Measurements from ENCODE around the gene CLSTN1. TPM values are rescaled to one million over a fixed set of nuclear protein-coding genes. Genes with fewer than 3 reads are reported as not detected.

CLSTN1 gene
- total and polyA plus RNA-seq, 2 of the 8 experiments (the other 6 are each of a cell fraction or from before 2014, with no cell fraction given) = 34.2 to 97.4 TPM

DNA sequence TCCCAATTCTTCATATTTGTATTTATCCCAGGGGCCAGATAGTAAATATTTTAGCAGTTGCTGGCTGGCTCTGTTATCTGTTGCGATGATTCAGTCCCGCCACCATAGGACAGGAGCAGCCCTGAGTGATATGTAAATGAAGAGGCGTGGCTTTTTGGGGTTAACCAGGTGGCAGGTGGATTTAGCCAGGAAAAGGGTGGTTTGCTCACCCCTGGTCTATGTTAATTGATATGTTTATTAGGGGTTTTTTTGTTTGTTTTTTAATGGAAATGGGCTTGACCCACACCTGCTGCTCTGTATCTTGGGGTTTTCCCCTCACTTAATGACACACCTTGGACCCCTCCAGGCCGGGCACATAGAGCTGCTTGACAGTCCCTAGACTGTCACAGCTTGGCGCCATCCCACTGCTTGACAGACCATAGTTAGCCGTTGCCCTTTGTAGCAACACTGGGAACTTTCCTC, 109.5 kb downstream of the CLSTN1 start (continued):
- peak; percentile 68; the same call in 1 of the 2 replicates for TF ChIP-seq POLR2AphosphoS5 (IDR thresholded peaks at IDR 0.05; ENCODE audit: low read depth, low read length)
- peak; percentile 58 for TF ChIP-seq JUND (IDR thresholded peaks at IDR 0.05; ENCODE audit: low read length)
- no peak for TF ChIP-seq USF2 (IDR thresholded peaks at IDR 0.05; ENCODE audit: low read length)
- peak; percentile 92 for TF ChIP-seq SIN3A (conservative IDR thresholded peaks at IDR 0.05 in 1 of 2, IDR thresholded peaks at IDR 0.05 in 1 of 2; ENCODE audit: low read depth in 1 of 2, low read length in 2 of 2)
- TF ChIP-seq EP300 (IDR thresholded peaks at IDR 0.05; ENCODE audit: borderline replicate concordance in 1 of 2, low read depth in 2 of 2, low read length in 2 of 2) = peak in 1 of 2 experiments; percentile 95; a peak in 1 of 3 replicates
- TF ChIP-seq, protein P1, sequence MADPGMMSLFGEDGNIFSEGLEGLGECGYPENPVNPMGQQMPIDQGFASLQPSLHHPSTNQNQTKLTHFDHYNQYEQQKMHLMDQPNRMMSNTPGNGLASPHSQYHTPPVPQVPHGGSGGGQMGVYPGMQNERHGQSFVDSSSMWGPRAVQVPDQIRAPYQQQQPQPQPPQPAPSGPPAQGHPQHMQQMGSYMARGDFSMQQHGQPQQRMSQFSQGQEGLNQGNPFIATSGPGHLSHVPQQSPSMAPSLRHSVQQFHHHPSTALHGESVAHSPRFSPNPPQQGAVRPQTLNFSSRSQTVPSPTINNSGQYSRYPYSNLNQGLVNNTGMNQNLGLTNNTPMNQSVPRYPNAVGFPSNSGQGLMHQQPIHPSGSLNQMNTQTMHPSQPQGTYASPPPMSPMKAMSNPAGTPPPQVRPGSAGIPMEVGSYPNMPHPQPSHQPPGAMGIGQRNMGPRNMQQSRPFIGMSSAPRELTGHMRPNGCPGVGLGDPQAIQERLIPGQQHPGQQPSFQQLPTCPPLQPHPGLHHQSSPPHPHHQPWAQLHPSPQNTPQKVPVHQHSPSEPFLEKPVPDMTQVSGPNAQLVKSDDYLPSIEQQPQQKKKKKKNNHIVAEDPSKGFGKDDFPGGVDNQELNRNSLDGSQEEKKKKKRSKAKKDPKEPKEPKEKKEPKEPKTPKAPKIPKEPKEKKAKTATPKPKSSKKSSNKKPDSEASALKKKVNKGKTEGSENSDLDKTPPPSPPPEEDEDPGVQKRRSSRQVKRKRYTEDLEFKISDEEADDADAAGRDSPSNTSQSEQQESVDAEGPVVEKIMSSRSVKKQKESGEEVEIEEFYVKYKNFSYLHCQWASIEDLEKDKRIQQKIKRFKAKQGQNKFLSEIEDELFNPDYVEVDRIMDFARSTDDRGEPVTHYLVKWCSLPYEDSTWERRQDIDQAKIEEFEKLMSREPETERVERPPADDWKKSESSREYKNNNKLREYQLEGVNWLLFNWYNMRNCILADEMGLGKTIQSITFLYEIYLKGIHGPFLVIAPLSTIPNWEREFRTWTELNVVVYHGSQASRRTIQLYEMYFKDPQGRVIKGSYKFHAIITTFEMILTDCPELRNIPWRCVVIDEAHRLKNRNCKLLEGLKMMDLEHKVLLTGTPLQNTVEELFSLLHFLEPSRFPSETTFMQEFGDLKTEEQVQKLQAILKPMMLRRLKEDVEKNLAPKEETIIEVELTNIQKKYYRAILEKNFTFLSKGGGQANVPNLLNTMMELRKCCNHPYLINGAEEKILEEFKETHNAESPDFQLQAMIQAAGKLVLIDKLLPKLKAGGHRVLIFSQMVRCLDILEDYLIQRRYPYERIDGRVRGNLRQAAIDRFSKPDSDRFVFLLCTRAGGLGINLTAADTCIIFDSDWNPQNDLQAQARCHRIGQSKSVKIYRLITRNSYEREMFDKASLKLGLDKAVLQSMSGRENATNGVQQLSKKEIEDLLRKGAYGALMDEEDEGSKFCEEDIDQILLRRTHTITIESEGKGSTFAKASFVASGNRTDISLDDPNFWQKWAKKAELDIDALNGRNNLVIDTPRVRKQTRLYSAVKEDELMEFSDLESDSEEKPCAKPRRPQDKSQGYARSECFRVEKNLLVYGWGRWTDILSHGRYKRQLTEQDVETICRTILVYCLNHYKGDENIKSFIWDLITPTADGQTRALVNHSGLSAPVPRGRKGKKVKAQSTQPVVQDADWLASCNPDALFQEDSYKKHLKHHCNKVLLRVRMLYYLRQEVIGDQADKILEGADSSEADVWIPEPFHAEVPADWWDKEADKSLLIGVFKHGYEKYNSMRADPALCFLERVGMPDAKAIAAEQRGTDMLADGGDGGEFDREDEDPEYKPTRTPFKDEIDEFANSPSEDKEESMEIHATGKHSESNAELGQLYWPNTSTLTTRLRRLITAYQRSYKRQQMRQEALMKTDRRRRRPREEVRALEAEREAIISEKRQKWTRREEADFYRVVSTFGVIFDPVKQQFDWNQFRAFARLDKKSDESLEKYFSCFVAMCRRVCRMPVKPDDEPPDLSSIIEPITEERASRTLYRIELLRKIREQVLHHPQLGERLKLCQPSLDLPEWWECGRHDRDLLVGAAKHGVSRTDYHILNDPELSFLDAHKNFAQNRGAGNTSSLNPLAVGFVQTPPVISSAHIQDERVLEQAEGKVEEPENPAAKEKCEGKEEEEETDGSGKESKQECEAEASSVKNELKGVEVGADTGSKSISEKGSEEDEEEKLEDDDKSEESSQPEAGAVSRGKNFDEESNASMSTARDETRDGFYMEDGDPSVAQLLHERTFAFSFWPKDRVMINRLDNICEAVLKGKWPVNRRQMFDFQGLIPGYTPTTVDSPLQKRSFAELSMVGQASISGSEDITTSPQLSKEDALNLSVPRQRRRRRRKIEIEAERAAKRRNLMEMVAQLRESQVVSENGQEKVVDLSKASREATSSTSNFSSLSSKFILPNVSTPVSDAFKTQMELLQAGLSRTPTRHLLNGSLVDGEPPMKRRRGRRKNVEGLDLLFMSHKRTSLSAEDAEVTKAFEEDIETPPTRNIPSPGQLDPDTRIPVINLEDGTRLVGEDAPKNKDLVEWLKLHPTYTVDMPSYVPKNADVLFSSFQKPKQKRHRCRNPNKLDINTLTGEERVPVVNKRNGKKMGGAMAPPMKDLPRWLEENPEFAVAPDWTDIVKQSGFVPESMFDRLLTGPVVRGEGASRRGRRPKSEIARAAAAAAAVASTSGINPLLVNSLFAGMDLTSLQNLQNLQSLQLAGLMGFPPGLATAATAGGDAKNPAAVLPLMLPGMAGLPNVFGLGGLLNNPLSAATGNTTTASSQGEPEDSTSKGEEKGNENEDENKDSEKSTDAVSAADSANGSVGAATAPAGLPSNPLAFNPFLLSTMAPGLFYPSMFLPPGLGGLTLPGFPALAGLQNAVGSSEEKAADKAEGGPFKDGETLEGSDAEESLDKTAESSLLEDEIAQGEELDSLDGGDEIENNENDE (IDR thresholded peaks at IDR 0.05; ENCODE audit: insufficient replicate concordance, low read length) = no peak

Measured in H1 (cell line).